Renal cortical epithelial cell (primary cell): ENCODE data around the gene SEMA4C. TPM values are rescaled to one million over a fixed set of nuclear protein-coding genes. Genes with fewer than 3 reads are reported as not detected.

ENCODE experiments used
- DNase-seq: peaks from one replicate; pipeline ENCODE4 v3.0.0-alpha.2; 2011; ENCODE audit warnings: low read depth
- total RNA-seq: library from RNA; depleted of rRNA; stranded (reverse); fragments of >200 nt; gene quantifications from 2 replicates; pipeline ENCODE4 v1.2.3, GENCODE V29; 2014

SEMA4C gene, protein sequence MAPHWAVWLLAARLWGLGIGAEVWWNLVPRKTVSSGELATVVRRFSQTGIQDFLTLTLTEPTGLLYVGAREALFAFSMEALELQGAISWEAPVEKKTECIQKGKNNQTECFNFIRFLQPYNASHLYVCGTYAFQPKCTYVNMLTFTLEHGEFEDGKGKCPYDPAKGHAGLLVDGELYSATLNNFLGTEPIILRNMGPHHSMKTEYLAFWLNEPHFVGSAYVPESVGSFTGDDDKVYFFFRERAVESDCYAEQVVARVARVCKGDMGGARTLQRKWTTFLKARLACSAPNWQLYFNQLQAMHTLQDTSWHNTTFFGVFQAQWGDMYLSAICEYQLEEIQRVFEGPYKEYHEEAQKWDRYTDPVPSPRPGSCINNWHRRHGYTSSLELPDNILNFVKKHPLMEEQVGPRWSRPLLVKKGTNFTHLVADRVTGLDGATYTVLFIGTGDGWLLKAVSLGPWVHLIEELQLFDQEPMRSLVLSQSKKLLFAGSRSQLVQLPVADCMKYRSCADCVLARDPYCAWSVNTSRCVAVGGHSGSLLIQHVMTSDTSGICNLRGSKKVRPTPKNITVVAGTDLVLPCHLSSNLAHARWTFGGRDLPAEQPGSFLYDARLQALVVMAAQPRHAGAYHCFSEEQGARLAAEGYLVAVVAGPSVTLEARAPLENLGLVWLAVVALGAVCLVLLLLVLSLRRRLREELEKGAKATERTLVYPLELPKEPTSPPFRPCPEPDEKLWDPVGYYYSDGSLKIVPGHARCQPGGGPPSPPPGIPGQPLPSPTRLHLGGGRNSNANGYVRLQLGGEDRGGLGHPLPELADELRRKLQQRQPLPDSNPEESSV
- 17.5 and 25.3 TPM in 2 replicates for total RNA-seq

DNA sequence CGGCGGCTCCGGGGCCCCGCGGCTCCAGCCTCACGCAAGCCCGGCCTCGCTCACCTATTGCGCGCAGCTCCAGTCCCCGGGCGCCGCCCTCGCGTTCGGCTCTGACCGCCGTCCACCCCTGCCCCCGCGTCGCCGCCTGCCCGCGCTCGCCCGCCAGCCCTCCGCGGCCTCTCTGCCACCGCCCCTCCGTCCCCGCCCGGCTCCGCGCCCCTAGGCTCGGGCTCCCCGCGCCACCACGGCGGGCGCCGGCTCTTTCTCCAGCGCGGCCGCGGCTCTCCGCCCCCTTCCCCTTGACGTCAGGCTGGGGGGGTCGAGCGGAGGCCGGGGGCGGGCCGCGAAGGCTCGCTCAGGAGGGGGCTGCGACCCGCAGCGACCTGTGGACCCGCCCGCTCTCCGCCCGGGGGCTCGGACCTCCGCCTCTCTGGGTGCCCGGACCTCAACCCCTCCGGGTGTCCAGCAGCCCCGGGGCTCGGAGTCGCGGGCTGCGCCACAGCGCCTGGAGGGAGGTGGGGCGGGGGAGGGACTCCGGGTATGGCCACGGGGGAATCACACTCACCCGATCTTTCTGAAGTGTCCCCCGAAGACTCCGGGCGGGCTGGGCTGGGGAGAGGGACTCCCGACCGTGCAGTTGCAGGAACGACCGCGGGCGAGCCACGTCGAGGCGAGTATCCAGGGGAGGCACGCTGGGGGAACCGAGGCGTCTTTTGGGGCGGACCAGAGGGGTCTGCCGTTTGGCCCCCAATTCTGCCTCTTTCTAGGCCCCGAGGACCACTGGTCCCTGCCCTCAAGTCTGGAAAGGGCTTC is at the start of gene SEMA4C:
SEMA4C (minus strand) TSS at position 259 of the 804 bp plus-strand sequence. CDS start 2,194 bp downstream, outside the sequence.
- DNase-seq = no peak

DNA sequence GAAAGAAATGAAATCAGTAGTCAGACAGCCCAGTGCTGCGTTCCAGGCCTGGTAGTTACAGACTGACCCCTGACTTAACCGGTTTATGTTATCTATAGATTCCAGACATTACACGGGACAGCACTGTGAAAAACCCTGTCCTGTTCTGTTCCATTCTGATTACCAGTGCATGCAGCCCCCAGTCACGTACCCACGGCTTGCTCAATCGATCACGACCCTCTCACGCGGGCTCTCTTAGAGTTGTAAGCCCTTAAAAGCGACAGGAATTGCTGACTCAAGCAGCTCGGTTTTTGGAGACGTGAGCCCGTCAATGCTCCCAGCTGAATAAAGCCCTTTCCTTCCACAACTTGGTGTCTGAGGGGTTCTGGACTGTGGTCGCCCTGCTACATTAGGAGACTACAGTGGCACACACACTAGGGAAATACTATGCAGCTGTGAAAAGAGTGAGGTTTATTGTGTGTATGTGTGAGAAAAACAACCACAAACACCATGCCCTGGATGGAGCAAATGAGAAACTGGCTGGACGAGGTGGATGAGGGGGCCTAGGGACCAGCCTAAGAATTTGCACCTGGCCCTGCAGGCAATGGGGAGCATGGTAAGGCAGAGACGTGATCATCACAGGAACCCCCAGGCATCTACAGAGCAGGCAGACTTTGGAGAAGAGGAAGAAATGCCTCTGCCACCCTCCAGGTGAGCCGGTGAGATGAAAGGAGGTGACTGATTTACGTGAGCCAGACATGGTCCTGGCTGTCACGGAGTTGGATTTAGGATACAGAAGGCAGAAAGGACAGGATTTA is 49.1 kb upstream of the SEMA4C start:
- no peak for DNase-seq

DNA sequence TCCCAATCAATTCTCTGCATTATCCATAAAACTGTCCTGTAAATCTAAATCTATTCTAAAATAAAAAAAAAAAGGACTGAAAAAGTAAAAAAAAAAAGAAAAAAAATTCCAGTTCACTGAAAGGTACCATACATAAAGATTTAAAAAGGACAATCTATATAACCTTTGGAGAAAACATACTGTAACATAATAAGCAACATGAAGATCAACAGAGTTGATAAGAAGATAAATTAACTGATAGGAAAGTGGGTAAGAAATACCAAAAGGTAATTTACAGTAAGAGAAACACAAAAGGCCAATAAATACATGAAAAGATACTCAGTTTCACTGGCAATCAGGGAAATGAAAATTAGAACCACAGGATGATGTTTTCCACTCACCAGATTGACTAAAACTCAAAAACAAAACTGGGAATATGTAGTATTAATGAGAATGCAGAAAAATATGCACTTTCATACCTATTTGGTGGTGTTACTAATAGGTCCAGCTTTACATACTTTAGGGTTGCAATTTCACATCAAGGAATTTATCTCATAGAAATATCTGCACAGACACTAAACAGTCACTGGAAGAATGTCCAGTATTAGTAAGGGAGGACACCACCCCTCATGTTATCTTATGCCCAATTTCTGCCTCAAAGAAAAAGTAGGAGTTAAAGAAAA is 48.3 kb upstream of the SEMA4C start:
- no peak for DNase-seq

DNA sequence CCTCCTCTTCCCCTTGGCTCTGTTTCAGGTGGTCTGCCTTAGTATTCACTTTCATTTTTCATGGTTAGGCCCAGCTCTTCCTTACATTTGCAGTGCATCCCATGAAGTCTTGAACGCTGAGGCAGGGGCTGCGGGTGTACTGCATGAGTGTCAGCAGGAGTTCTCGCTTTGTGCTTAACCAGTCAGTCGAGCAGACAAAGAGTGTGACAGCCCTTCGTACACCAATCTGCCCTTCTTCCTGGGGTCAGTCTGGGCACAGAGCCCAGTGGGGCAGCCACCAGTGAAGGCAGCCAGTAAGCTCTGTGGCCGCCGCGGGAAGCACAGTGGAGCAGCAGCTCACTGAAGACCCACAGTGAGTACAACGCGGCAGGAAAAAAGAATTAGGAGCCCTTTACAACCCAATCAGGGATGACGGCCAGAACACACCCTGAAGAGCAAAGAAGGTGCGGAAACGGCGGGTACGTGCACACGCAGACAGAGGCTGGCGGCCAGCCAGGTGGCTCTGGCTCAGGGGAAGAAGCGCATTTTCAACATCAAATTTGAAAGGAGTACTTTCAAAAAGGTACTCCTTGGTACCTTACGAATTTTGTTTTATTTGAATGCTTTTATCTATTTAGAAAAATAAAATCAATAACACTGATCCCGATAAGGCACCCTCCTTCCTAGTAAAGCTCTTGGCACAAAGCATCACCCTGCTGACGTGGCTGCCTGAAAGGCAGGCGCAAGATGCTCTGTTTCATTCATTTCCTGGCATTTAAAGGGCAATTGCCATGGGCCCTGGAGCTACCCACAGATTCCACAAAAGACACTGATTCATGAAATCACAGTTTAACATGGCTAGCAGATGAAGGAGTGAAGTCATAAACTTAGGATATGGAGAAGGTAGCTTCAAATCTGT is 47.0 kb upstream of the SEMA4C start:
- DNase-seq = no peak

DNA sequence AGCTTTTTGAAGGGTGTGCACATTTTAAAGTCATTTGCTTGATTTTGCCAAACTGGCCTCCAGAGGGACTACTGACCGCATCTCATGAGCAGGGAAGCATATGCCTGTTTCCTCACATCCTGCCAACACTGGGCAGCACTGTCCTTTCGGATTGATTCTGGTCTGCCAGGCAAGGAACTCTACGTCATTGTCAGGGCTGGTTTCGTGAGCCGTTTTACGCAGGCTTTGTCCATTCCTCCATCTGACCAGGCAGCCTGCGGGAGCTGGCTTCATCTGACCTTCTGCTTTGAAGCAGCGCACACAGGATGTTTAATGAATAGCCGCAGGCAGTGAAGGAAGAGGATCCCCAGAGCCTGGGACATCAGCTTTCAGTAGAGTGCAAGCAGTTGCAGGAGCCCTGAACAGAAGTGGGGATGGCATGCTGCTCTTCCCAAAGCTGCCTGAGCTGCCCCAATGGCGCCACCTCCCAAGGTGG is 46.3 kb upstream of the SEMA4C start:
- no peak for DNase-seq

DNA sequence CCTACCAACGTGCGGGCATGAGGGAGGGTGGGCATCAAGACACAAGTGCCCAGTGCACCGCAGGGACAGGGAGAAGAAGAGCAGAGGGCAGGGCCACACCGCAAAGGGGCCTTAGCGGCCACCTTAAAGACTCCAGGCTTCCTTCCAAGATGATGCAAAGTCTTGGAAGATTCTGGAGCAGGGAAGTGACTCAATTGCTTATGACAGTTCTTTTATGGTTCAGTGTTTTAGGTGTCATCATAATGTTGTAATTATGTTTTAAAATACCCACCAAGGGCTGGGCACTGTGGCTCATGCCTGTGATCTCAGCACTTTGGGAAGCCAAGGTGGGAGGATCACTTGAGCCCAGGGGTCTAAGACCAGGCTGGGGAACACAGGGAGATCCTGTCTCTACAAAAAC is 44.5 kb upstream of the SEMA4C start:
- no peak for DNase-seq

DNA sequence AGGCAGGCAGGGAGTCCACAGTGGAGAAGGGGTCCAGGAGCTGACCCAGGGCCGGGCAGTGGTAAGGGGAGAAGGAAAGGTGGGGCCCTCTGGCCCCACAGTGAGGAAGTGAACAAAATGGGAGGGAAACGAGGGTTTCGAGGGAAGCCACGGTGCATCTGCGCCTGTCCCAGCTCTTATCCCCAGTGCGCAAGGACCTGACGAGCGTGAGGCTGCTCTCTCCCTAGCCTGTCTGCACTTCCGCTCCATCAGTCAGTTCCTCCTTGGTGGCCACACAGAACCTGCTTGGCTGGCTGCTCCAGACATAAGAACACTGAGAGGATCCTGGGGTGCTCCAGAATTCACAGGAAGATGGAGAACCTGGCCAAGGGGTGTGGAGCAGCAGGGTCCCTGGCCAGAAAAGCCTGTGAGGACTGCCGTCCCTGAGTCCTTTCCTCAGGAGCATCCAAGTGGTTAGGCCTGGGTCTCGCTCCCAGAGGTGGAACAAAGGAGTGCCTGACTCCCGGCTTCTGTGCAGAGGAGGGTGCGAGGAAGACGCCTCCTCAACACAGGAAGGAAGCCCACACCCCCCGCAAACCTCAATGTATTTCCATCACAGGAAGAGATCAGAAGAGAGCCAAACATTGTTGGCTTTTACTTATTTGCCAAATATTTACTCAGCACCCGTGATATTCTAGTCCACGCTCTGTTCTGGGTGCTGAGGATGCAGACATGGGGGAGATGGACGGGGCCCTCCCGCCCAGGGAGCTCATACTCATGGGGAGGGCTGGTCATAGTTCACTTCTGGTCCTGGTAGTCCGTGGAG is 43.7 kb upstream of the SEMA4C start:
- no peak for DNase-seq

DNA sequence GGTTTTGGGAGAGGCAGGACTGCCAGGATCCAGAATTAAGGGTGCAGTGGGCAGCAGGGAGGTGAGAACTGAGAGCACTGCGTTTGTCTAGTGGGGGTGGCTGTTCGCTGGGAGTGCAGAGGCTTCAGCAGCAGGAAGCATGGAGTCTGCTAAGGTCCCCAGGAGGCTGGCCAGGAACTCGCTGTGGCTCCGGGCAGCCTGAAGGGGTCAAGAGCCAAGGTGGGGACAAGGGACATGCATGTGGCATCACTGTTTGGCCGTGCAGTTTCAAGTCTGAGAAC is 43.2 kb upstream of the SEMA4C start:
- DNase-seq = no peak

DNA sequence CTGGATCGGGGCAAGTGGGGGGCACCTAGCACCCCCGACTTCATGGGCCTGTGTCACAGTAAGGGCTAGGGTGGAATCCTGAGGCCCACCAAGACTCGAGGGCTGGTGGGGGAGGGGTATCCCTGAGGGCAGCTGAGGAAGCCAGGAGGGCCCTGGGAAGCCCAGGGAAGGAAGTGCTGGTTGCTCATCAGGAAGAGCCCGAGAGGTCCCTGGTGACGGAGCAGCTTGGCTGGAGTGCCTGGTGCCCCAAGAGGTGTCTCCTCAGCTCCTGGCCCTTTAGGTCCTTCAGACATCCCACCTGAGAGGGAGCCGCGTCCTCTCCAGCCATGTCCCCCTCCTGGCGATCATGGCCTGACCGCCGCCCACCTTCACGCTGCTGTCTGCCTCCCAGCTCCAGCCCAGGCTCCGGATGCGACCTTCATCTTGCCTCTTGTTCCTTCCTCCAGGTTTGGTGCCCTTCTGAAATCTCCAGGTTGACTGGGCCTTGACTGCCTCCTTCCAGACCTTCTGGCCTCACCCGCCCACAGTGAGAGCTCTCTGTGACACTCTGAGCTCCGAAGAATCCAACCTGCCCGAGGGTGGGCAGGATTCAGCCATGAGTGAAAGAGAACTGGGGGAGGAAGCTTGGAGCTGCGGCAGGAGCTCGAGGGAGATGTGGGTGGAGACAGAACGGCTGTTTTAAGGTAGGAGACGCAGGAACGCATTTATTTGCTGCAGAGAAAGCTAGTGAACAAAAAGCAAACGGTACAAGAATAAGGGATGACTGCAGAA is 42.7 kb upstream of the SEMA4C start:
- DNase-seq = no peak

DNA sequence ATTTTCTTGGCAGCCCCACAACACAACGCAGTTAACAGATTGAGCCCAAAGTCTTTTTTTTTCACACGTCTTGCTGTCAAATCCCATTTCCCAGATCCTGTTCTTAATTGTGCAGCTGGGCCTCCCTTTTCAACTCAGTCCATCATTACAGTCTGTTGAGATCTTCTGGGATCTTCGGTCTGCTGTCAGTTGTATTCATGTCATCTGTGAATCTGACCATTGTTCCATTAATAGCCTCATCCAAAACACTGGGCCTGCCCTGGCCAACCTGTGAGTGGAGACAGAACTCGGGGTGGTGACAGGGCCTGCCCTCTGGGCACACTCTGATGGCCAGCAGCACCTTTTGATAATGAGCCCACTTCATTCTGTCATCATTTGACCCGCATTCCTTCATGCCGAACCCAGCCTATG is 39.7 kb upstream of the SEMA4C start:
- no peak for DNase-seq

DNA sequence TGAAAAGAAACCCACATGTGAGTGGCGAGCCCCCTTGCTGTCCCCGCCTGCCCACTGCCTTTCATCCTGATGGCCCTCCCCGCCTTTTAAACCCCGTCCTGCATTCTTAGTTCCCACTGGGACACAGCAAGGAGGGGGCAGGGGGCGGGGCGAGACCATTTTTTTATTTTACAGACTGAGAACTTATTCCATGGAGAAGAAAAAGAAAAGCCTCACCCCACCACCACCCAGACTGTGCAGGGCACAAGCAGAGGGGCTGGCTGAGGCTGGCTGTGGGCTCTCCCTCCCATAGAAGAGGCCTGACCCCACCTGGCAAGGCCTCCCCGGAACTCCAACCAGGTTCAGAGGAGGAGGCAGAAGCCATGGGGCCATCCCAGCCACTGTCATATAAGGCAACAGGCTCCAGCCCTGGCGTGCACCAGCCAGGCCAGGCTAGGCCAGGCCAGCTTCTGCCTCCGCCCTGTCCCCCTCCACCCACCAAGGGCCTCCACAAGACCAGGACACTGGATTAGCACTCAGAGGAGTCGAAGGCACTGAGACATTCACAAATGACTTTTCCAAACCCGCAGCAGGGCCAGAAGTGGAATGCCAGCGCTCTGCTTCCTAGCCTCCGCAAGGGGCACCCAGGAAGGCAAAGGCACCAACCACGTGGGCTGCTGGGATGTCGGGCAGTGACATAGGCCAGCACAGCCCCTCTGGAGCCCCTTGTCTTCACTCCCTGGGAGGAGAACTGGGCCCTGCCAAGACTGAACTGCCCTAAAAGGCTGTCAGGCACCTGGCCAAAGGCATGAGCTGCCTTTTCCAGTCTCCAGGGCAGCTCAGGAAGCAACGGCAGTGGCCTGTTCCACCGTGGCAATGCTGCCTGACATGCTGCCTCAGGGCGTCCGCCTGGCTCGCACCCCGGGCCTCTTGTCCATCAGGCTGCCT is 37.5 kb upstream of the SEMA4C start:
- peak; percentile 38 for DNase-seq

DNA sequence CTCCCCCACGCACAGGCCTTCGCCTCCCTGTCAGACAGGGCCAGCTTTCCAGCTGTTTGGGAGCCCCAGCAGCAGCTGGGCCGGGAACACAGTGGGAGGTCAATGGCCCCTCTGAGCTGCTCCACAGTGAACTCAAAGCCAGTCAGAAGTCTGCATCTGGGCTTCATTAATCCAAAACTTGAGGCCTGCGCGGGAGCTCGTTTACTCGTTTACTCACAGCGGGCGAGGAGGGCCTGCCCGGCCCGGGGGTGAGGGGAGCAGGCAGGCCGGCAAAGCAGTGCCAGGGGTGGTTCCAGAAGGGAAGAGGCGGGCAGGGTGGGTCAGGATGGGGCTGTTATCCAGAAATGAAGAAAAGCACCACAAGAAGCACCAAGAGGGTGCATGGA is 36.8 kb upstream of the SEMA4C start:
- no peak for DNase-seq

DNA sequence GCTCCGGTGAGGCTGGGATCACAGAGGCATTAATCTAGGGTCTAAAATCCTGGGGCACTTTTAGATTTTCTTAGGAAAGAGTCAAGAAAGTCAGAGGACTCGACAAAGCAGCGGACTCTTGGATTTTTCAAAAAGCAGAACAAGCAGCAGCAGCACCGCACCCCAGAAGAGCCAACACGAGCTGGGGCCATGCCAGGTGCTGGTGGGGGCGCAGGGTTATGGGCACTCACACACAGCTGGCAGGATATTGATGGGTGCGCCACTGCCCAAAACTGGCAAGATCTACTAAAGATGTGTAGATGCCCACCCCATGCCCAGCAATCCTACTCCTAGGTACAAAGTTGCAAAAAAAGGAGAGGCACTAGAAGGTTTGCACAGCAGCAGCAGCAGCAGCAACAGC is 33.9 kb upstream of the SEMA4C start:
- no peak for DNase-seq

DNA sequence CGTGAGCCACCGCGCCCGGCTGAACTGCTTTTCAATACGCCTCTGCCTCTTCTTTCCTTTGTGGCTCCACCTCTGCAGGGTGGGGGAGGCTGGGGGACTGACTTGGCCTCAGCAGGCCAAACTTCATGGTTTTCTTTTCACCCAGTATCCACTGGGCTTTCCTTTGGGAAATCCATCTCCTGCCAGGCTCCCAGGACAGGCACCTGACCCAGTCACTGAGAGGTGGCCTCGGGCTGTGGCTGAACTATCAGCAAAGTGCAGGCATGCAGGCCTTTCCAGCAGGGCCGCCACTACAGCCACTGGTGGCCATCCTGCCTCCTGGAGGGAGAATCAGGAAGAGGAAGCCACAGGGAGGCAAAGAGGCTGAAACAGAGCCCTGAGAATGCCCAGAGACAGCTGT is 33.4 kb upstream of the SEMA4C start:
- DNase-seq = no peak

DNA sequence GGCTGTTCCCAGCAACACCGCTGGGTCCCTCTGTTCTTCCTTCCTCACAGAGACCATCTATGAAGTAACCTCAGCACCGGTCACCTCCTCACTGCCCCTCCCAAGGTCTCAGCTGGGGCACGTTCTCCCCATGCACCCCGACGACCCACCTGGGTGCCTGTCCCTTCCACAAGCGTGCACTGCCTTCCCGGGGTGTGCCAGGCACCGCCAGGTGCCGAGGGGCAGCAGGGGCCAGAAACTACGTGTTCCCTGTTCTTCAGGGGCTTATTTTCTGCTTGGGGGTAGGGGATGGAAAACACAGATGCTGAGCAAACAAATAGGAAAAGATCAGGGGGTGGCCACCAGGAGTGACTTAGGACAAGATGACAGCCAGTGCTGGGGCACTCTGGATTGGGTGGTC is 30.4 kb upstream of the SEMA4C start:
- DNase-seq = no peak

DNA sequence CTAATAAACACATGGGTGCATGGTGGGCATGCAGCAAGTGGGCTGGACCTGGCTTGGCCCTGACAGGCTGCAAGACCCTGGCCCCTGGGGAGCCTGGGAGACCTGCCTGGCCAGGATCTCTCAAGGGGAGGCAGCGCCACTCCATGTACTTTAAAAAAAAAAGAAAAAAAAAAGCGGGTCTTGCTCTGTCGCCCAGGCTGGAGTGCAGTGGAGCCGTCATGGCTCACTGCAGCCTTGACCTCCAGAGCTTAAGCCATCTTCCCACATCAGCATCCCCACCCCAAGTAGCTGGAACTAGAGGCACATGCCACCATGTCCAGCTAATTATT is 29.5 kb upstream of the SEMA4C start:
- no peak for DNase-seq
